CD4-positive, alpha-beta T cell treated with Interleukin-2 at 100 ng/mL for 4 hours (primary cell): ENCODE results near the gene SLC47A2.

Source experiments
- DNase-seq: peaks from one replicate; pipeline ENCODE4 v3.0.0-alpha.2; 2020; ENCODE audit warnings: low spot score

Gene SLC47A2

DNA sequence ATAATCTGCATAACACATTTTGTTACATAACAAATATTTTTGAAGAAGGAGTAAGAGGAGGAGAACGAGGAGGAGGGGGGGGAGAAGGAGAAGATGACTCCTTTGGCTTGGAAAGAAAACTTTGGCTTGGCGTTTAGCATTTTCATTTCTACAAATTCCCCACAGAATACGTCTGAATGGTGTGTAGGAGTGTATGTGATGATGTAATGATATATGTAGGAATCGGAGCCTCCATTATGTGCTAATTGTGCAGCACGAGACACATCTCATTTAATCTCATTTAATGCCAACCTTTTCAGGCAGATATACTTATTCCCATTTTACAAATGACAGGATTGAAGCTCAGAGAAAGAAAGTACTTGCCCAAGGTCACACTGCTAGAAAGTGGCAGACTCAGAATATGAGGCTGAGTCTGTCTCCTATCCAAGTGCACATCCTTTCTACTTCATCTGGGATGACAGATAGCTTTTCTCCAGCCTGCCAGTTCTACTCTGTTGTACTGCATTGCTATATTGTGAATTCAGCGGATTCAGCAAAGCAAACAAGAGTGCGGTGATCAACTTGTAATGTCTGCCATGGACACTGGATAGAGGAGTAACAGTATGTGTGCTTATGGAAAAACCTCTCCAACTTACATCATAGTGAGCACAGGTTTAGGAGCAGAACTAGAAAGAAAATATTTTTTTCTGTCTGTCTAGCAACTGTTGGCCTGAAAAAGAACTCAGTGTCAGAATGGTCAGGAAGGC is 10.4 kb upstream of the SLC47A2 start:
- no peak for DNase-seq

DNA sequence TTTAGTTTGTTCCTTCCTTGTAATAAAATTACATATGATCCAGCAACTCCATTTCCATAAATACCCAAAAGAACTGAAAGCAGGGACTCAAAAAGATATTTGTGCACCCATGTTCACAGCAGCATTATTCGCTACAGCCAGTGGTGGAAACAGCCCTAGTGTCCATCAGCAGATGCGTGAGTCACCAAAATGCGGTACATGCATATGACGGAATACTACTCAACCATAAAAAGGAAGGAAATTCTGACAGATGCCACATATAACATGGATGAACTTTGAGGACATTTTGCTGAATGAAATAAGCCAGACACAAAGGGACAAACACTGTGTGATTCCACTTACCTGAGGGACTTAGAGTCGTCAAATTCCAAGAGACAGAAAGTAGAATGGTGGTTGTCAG is 9.1 kb upstream of the SLC47A2 start:
- DNase-seq = no peak

DNA sequence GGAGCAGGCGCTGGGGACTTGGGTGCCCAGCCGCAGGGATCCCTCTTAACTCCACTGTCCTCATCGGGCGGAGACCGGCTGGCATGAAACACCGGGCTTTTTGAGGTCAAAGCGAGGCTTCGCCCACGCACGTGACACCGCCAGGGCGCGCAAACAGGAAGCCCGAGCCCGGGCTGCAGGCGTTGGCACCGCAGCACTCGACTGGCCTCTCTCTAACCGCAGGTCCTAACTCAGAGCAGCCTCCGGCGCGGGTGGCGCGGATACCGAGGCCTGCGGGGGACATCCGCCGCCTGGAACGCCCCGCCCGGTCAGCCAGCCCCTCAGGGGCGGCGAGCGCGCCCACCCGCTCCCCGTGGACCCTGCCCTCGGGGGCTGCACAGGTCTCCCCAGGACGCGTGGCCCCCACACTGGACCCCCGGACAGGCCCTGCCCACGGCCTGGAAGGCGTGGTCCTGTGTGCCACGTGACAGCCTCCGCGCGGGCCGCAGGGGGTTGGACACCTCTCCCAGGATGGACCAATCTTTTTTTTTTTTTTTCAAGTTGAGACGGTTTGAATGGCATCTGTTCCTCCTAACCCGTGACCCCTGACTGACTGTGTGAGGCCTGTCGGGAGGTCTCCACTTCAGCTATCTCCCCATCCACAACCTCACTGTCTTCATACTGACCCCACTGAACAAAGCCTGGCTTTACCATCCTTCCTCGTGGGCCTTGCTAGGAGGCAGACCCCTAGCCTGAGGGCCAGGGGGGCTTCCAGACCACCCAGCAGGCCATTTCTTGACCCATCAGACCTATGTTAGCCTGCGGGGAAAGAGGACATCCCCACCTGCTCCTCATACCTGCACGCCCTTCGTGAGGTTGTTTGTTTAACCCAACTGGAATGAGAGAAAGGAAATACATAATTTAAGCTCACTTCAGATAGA is 8.4 kb upstream of the SLC47A2 start:
- DNase-seq = peak; percentile 43

DNA sequence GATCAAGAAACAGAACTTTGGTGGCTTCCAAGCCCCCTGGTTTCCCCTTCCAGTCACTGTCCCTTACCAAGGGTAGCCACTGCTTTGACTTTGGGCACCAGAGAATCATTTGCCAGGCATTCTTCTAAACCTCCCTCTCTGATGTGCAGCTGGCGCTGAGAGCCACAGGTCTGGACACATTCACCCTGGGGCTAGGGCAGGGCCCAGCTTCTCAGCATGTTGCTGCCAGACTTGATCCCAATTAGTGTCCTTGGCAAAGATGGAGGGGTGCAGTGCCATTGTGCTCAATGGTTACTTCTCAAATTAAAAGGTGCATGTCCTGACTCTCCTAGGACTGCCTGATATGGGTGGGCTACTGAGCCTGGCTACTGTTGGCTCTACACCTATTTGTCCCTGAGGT is 7.6 kb upstream of the SLC47A2 start:
- DNase-seq = no peak

DNA sequence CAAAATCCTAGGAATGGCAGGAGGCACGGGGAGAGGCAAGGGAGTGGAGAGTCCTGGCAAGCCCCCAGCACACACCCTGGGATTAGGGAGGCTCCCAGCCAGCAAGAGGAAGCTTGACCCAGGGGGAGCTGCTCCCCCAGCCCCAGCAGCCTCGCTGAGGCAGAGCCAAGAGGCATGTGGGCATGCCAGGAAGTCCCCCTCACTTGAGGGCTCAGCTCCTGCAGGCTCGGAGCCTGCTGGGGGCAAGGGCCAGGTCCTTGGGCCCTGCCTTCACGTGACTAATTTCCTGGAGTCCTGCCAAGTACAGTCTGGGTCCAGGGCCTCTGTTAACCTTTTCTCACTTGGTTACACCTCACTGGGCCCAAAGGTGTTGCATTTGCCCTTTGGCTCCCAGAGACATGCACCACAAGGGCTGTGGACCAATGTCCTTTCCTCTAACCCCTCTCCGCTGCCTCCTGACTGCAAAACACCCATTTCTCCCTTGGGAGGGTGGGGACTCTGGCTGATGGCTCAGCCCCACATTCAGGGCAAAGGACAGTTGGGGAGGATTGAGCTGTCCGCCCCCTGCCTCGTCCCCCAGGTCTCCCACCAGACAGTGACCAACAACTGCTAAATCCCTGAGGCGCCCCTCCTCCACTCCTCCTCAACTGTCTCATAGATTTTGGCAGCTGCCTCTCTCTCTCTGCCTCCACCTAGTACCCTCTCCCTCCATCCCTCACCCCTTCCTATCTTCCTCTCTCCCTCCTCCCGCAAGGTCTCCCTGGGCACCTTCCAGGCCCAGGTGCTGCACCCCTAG is 4.4 kb upstream of the SLC47A2 start:
- no peak for DNase-seq

DNA sequence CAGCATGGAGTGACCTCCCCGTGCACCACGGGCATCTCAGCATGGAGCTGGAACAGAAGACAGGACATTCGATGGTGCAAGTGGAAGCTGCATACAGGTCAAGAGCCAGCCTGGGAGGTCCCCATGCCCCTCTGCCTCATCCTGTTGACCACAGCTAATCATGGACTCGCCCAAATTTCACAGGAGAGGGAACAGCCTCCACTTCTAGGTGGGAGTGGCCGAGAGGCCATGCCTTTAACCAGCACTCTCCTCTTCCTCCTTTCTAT is 3.8 kb upstream of the SLC47A2 start:
- DNase-seq = no peak

DNA sequence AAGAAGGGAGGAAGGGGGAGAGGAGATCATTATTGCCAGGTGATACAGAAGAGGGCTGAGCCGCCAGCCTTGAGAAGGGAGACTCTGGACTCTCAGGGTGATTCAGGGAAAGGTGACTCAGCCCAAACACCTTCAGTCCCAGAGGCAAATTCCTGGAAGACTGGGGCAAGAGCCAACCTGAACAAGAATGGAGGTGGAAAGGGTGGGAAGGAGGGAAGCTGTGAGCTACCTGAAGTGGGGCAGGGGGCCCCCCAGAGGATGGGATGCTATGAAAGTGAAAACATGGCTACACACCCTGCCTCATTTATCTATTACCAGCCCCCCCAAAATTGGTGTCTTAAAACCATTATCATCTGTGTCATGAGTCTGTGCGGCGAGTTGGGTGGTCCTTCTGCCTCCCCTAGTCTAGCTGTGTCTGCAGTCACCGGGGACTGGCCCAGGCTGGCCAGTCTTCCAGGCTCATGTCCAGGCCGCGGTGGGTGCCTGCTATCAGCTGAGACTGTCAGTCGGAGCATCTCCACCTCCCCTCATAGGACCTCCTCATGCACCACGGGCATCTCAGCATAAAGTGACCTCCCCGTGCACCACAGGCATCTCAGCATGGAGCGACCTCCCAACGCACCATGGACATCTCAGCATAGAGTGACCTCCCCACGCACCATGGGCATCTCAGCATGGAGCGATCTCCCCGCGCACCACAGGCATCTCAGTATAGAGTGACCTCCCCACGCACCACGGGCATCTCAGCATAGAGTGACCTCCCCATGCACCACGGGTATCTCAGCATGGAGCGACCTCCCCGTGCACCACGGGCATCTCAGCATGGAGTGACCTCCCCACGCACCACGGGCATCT is 3.2 kb upstream of the SLC47A2 start:
- DNase-seq = no peak

DNA sequence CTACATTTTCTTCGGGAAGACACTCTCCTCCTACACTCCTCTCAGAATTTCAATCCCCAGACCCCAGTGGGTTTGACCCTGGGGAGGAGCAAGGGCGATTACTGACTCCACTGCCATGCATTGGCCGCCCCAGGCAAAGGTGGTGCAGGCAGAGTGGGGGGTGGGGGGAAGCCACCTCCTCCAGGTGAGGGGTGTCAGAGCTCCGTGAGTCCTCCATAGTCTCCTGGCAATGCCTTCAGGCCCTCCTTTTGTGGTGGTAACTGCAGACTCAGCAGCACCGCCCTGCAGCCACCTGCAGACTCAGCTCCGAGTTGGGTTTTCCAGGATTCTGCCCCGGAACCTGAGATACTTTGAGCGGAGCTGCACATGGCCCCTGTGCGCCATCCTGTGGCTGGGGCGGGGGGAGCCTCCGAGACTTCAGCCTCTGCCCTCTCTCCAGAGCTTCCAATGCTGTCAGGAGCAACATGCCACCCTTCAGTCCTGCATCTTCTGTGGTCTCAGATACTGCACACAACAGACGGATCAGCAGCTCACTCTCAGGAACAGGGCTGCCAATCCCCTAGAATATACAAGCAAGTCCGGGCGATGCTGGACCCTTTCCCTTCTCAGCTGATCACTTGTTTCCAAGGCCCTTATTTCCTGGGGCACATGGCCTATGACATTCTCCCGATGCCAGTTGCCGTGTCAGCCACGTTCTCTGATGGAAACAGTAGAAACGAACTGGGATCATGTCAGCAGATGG is 2.4 kb upstream of the SLC47A2 start:
- no peak for DNase-seq

DNA sequence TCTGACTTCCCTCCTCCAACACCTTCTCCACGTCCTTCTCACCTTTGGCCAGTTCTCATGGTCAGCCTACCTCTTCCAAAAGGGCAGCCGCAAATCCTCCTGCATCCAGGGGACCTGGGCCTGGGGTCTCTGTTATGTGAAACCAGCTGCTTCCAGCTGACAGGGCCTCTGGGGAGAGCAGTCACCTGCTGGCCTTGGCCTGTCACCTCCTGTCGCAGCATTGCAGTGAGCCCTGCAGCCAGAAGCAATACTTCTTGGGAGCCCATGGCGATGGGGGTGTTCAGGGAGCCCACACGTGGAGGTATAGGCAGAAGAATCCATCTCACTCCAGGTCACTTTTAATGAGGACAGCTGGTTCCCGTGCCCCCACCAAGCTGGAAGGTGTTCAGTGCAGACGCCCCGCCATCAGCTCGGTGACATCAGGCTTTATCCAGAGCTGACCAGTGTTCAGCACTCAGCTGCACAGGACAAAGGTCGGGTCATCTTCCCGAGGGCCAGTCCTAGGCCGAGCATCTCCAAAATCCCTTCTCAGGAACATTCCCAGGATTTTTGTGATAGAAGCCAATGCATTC is 1.7 kb upstream of the SLC47A2 start:
- no peak for DNase-seq

DNA sequence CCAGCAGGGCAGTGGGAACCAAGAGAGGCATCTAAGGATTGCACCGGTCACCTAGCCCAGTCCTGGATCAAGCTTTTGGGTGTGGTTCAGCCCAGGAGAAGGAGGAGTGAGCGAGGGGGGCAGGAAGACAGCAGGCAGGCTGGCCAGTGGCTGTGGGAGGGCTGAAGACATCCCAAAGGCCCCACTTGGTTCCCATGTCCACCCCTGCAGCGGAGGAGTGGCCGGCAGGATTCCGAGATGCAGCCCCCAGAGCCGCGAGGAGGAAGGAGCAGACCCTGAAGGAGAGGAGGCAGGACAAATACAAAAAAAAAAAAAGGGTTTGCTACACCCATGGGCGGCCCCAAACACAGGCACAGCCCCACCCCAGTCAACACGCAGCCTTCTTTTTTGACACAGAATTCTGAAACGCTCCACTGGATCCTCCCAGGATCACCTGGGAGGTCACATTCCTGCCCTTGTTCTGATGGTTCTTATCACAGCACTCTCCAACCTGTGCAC is 1.1 kb upstream of the SLC47A2 start:
- DNase-seq = no peak

DNA sequence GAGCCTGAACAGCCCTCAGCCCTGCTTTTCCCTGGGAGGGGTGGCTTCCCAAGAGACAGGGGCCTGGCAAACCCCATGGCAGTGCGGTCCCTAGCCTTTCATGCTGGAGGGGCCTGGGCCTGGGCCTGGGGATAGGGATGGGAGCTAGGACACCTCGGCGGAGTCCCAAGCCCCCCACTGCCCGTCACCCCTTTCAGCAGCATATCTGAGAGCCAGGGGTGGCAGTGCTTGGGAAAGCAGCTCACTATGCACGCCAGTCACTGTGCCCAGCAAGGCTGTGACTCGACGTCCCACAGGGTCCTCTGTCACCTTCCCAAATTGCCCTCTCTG is 612 bp upstream of the SLC47A2 start:
- DNase-seq = no peak

DNA sequence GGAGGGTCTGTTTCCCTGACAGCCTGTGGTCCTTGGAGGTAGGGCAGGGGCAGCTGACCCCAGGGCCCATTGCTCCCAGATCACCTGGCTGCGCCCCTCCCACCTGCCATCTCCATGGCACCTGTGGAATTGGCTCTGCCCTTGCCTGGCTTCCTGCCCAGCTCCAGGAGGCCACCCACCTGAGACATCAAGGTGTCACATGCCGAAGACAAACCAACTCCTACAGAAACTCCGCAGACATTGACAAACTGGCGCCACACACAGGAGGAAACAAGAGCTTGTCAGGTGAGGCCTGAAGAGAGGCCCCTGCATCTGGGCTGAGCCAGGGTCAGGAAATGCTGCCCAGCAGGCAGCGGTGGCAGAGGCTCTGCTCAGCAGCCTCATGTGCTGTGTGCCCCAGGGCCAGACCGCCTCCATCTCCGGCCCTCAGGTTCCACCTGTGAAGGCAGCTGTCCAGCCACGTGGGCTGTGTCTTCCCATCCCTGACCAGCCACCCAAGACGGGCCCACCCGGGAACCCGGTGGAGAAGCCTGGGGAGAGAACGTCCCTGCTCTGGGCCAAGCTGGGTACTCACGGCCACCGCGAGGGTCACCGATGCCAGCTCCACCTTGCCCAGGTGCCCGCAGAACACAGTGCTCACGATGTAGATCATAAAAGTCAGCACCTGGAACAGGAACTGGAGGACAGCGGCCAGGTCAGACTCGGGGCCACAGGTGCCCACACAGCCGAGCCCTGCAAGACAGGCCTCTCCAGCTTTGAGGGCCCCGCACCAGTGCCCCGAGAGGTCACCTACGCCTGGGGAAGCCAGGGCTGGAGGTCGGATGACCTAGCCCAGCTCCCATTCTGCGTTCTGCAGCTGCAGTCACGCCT is 1.6 kb downstream of the SLC47A2 start:
- DNase-seq = no peak

DNA sequence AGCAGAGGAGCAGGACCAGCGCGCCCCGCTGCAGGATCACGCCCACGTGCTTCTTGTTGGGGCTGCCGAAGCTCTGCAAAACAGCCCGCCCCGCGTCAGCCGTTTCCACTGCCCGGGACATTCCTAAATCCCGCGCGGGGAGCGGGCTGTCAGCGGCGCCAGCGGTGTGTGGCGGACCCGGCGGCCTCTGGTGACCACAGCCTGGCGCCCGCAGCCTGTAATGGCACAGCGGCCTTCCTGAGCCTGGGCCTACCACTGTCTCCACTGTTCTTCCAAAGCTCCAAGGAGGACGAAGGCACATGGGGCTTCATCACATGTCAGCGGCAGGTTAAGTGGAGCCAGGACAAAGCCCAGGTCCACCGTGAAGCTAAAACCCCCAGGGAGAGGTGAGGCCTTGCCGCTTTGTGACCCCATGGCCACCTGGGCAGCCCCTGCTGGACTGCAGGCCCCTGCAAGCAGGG is 2.5 kb downstream of the SLC47A2 start:
- DNase-seq = no peak

DNA sequence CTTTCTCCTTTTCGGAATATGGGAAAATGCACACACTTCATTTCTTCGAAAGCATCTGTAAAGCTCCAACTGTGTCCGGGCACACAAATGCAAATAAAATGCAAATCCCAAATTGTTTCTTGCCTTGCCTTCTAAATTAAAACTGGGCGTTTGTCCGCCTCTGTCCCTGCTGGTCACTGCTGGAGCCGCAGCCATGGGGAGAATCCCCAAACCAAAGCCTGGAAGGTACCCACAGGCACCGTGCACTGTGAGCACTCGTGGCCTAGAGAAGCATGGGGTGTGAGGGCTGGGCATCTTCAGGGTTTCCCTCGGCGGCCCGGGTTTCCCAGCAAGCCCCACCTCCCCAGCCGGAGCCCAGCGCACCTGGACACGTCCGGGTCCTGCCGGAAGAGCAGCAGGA is 2.9 kb downstream of the SLC47A2 start:
- no peak for DNase-seq

DNA sequence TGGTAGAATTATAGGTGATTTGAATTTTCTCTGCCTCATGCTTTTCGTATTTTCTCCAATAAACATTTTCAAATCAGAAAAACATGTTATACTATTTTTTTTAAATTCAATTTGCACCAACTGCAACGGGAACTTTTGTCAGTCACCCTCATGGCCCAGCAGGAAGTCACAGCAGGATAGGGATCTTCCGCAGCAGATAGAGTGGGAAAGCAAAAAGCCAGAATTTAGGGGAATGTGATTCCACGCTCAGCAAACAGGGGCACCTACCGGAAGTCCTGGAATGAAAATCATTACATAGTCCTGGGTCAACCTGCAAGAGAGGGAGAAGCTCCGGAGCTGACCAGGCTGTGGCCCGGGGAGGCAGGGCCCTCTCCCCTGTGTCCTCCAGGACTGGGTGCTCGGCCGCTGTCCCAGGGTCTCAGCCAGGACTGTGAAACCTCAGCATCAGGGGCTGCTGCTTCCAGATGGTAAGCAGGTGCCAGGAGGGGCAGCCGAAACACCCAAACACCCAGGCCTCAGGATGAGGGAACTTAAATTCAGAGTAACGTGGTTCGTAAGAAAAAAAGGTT is 3.9 kb downstream of the SLC47A2 start:
- DNase-seq = no peak

DNA sequence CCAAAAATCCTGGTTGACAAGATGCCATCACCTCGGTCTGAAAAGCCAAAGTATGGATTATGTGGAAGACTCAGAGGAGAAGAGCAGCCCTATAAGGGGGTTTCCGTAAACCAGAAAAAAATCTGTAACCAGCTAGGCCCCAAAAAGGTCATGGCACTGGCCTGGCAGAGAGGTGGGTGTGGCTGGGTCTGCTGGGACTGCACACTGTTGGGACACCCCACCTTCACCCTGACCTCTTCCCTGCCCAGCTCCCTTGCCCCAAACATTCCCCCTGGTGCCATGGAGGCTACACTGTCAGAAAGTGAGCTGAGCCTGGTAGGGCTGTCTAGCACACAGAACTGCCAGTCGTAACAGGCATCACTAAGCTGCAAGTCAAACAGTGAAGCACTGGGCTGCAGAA is 6.5 kb downstream of the SLC47A2 start:
- DNase-seq = no peak

DNA sequence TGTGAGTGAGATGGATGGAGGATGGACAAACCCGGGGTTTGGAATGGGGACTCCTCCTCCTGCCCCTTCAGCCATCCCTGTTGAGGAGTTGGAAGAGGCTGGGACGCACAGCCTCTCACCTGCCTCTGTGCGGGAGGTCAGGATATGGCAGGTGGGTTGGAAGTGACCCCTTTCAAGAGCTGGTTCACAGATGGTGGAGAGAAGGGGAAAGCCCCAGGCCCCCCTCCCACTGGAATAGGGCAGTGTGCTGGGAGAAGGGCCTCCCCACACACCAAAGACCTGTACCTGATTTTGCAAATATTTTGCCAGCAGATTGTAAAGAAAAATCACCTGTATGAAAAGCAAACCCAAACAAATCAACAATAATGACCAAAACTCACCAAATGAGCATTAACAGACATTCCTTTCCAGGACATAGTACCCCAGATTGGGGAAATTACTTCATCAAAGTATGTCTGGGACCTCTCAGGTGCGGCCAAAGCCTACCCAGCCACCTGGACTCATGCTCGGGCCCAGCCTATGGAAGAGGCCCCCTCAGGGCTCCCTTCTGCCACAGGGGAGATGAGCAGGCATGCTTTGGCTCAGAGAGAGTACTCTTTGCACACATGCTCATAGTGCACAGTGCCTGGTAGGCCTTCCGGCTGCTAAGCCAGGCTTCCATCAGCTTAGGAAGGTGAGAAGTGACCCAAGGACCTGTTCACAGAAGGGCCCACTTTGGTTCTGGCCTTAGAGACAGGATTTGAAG is 7.8 kb downstream of the SLC47A2 start:
- DNase-seq = no peak

DNA sequence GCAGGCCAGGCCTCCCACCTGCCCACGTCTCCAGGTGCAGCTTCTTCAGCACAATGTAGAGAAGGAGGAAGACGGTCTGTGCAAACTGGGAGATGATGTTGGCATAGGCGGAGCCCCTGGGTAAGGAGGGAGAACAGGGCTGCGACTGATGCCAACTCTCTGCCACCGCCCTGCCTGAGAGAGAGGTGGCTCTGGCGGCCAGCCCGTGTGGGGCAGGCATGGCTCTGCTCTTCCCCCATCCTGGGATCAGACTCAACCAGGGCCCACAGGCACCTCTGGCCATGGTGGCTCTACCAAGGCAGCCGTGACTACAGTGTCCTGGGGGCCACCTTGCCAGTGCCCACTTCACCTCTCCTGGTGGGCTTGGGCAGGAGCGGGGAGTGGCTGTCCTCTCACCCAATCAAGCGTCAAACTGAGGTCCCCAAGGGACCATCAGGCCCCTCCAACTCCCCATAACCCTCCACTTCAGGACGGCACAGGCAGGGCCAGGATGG is 8.6 kb downstream of the SLC47A2 start:
- DNase-seq = no peak
